Measurements from ENCODE around the gene ABCB9. TPM values are rescaled to one million over a fixed set of nuclear protein-coding genes. Genes with fewer than 3 reads are reported as not detected.

Gene ABCB9
- total and polyA plus RNA-seq, 2 of the 8 experiments (the other 6 are each of a cell fraction or from before 2014, with no cell fraction given), result 3.8 to 8.0 TPM

DNA sequence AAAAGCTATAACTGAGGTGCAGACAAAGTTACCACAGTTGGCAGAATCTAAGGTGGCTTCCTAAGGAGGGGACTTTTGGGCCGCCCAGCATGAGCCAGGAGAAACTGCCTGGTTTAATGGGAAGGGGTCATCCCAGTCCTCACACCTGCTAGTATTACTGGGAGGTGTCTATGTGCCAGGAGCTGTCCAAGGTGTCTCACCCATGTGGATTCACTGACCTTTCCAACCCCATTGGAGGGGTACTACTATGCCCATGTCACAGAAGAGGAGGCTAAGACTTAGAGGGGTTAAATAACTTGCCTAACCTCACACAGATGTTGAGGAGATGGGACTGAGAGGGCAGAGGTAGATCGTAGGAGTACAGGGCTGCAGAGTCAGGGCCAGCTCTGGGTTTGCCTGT, 10.2 kb downstream of the ABCB9 start:
- Histone ChIP-seq H2AFZ (ENCODE audit: low read length) (no peak overlapping the region), H3K79me1 (ENCODE audit: low read depth, low read length) (no peaks in the 10 kb centered on the region), H3K18ac (ENCODE audit: extremely low read depth, low read length) (no peak overlapping the region), H2BK120ac (replicated peaks; ENCODE audit: low read depth, low read length) (no peak overlapping the region), H3K36me3 (ENCODE audit: control insufficient read depth in 2 of 4, insufficient read depth in 4 of 4, low read length in 3 of 4) (peaks cover 0 to 3% (median 0%) of the 10 kb centered on the region in 4 experiments; a peak in 1 of 8 replicates), H3K27me3 (replicated peaks in 1 of 4; ENCODE audit: control insufficient read depth in 3 of 4, extremely low read depth in 1 of 4, insufficient read depth in 3 of 4, low read length in 3 of 4) (no peaks in the 10 kb centered on the region), H2BK20ac (ENCODE audit: low read length) (no peak overlapping the region), H3K14ac (ENCODE audit: insufficient read length) (no peak overlapping the region), H4K20me1 (replicated peaks in 1 of 2; ENCODE audit: control insufficient read depth in 1 of 2, insufficient read depth in 2 of 2, low read length in 2 of 2) (peaks cover 3 to 5% of the 10 kb centered on the region in 2 experiments), H3K23me2 (ENCODE audit: low read depth, low read length) (no peaks in the 10 kb centered on the region), H3K27ac (ENCODE audit: low read depth, low read length) (no peak overlapping the region), H3K9ac (replicated peaks in 1 of 4; ENCODE audit: extremely low read depth in 1 of 4, low read depth in 3 of 4, low read length in 3 of 4) (no peak overlapping the region), H2BK5ac (ENCODE audit: low read depth, low read length) (no peak overlapping the region), H3K4ac (replicated peaks; ENCODE audit: insufficient read length, low read depth, low read length) (no peak overlapping the region), H3K4me2 (ENCODE audit: insufficient read depth in 1 of 2, low read depth in 2 of 2, low read length in 2 of 2) (no peak overlapping the region), H3K56ac (replicated peaks; ENCODE audit: insufficient read length, low read depth, low read length) (no peak overlapping the region), H2AK5ac (ENCODE audit: low read depth, low read length) (no peak overlapping the region), H2BK15ac (ENCODE audit: low read length) (no peak overlapping the region), H3K79me2 (ENCODE audit: control insufficient read depth in 1 of 2, insufficient read depth in 2 of 2, low read length in 2 of 2) (no peaks in the 10 kb centered on the region), H4K5ac (ENCODE audit: insufficient read length, low read depth, low read length) (no peak overlapping the region), H4K91ac (replicated peaks; ENCODE audit: insufficient read length, low read length) (no peak overlapping the region), H2BK12ac (ENCODE audit: low read depth, low read length) (no peak overlapping the region), H3K4me3 (ENCODE audit: extremely low read depth in 1 of 4, insufficient read depth in 2 of 4, low read depth in 3 of 4, low read length in 4 of 4) (no peak overlapping the region), H4K8ac (ENCODE audit: extremely low read depth, insufficient read depth, low read length) (no peak overlapping the region), H3K9me3 (ENCODE audit: insufficient read depth in 2 of 2, low read depth in 1 of 2, low read length in 1 of 2) (no peaks in the 10 kb centered on the region), H3K4me1 (replicated peaks in 1 of 4; ENCODE audit: control insufficient read depth in 3 of 4, insufficient read depth in 4 of 4, low read length in 3 of 4) (no peaks in the 10 kb centered on the region), H3K23ac (ENCODE audit: insufficient read length) (no peak overlapping the region)
- POLR2A ChIA-PET (ENCODE audit: partially characterized antibody), result interaction anchor here (0.7 to 1.1 kb wide), 2 partner anchors 95 to 97 kb away, joined by 3 read pairs; no protein-coding TSS in a partner anchor
- DNase-seq (ENCODE audit: low read depth in 1 of 2, low spot score in 2 of 2) (no peak), FAIRE-seq (no peak)
- CTCF ChIA-PET (ENCODE audit: partially characterized antibody), result interaction anchor here (0.8 to 21.5 kb wide), 6 partner anchors 9 to 107 kb away, joined by 3 to 473 read pairs (median 5); no protein-coding TSS in a partner anchor
- WGBS, 2 experiments (ENCODE audit: extremely low coverage in 1 of 2, insufficient coverage in 1 of 2, insufficient read length in 1 of 2, insufficient replicate concordance in 2 of 2, low coverage in 1 of 2, low lambda C conversion rate in 2 of 2, missing lambda C conversion rate in 1 of 2), result 89% methylated on average over 2 of the region's 2 CpGs; no CpG with 5 or more reads in 1 of the 2 experiments

All from H1 (cell line).